GM12878 (cell line): ENCODE data around the gene COMT. TPM values are rescaled to one million over a fixed set of nuclear protein-coding genes. Genes with fewer than 3 reads are reported as not detected.

ENCODE experiments used
- ATAC-seq: fragments of 200-7000 bp; cut with Tn5 transposase; 3 replicates; pipeline ENCODE4 v1.9.1; 2020; ENCODE audit warnings: mild to moderate bottlenecking, moderate library complexity
- BruUV-seq: library from RNA; stranded (reverse); fragments of 400-500 nt; replicated peaks from 2 replicates; lab custom pipeline; 2021; lab: Mats Ljungman, UMichigan
- CTCF ChIA-PET: fragments of 300-600 bp; sonication (Branson Sonifier 250); formaldehyde crosslinking; extraction: SDS; loops from one replicate; lab custom pipeline; 2021; ENCODE audit warnings: inconsistent platforms; lab: Yijun Ruan, JAX
- POLR2A ChIA-PET: fragments of 350-600 bp; formaldehyde crosslinking; extraction: SDS; loops from one replicate; lab custom pipeline; 2021; ENCODE audit warnings: inconsistent platforms; lab: Charles Lee
- RAD21 ChIA-PET: fragments of 300-600 bp; sonication (Branson Sonifier 250); formaldehyde crosslinking; loops from one replicate; lab custom pipeline; 2023; ENCODE audit warnings: antibody characterized with exemption; ENCODE audit not compliant: unreplicated experiment; lab: Charles Lee
- SMC1A ChIA-PET: fragments of 300-600 bp; sonication (Branson Sonifier 250); formaldehyde crosslinking; loops from one replicate; lab custom pipeline; 2023; ENCODE audit not compliant: unreplicated experiment, uncharacterized antibody; lab: Charles Lee
- DNase-seq: peaks from one replicate; pipeline ENCODE4 v3.0.0-alpha.2; 2011; ENCODE audit warnings: low read depth, low spot score
- FAIRE-seq: peaks from 3 replicates; lab custom pipeline; 2011; peaks lifted over from hg19 to GRCh38; lab: Jason Lieb, UNC
- H2AFZ ChIP-seq: 2 replicates; pipeline ENCODE4 v1.6.0; 2011; ENCODE audit warnings: low read depth, low read length, control low read depth; ENCODE audit not compliant: control insufficient read depth
- H3K27ac ChIP-seq: 2 replicates; pipeline ENCODE4 v1.5.1; 2011; ENCODE audit warnings: control low read depth; ENCODE audit not compliant: control insufficient read depth, insufficient read depth
- H3K27me3 ChIP-seq, 2 experiments: replicated peaks in 1 of 2; 2 replicates each; pipeline versions ENCODE4 v1.6.0 to v1.6.1; 2011; ENCODE audit warnings: low read length in 1 of 2; ENCODE audit not compliant: control insufficient read depth in 2 of 2, insufficient read depth in 2 of 2
- H3K36me3 ChIP-seq, 2 experiments: 2 replicates each; pipeline ENCODE4 v1.5.1; 2011; ENCODE audit warnings: low read length in 1 of 2; ENCODE audit not compliant: control insufficient read depth in 2 of 2, insufficient read depth in 2 of 2
- H3K4me1 ChIP-seq: 2 replicates; pipeline ENCODE4 v1.6.1; 2011; ENCODE audit warnings: mild to moderate bottlenecking, low read length, moderate library complexity, mixed read lengths; ENCODE audit not compliant: control insufficient read depth, insufficient read depth
- H3K4me2 ChIP-seq: 2 replicates; pipeline ENCODE4 v1.6.0; 2011; ENCODE audit warnings: control low read depth; ENCODE audit not compliant: control insufficient read depth, insufficient read depth
- H3K4me3 ChIP-seq: fragments of 200-600 bp; sonication (generic); 2 replicates; pipeline ENCODE4 v1.5.1; 2016
- H3K79me2 ChIP-seq: 2 replicates; pipeline ENCODE4 v1.6.0; 2011; ENCODE audit warnings: low read length; ENCODE audit not compliant: control insufficient read depth, insufficient read depth
- H3K9ac ChIP-seq: 2 replicates; pipeline ENCODE4 v1.8.0; 2011; ENCODE audit warnings: low read length, control low read depth, mixed read lengths; ENCODE audit not compliant: control insufficient read depth, insufficient read depth
- H3K9me3 ChIP-seq: replicated peaks from 3 replicates; pipeline ENCODE4 v1.5.1; 2011; ENCODE audit warnings: mild to moderate bottlenecking, low read length; ENCODE audit not compliant: control insufficient read depth, insufficient read depth
- H4K20me1 ChIP-seq: 2 replicates; pipeline ENCODE4 v1.6.0; 2011; ENCODE audit not compliant: control insufficient read depth, insufficient read depth
- ATF7 ChIP-seq: fragments of 450-650 bp; IDR thresholded peaks from 2 replicates; pipeline ENCODE4 v1.6.1; 2016; ENCODE audit warnings: low read depth, mild to moderate bottlenecking
- BMI1 ChIP-seq: fragments of 450-650 bp; IDR thresholded peaks from 2 replicates; pipeline ENCODE4 v1.6.1; 2016; ENCODE audit warnings: mild to moderate bottlenecking, moderate library complexity, borderline replicate concordance
- CEBPB ChIP-seq, 2 experiments: fragments of 150-350 bp in 1 of 2; IDR thresholded peaks; 2 replicates each; pipeline ENCODE4 v1.6.1; 2012 to 2014; ENCODE audit warnings: low read depth in 2 of 2, low read length in 2 of 2, borderline replicate concordance in 1 of 2, inconsistent platforms in 1 of 2
- E2F4 ChIP-seq: IDR thresholded peaks from 2 replicates; pipeline ENCODE4 v1.6.1; 2012; ENCODE audit warnings: low read depth, low read length, improper control_type of control experiment
- EP300 ChIP-seq, 2 experiments: fragments of 150-350 bp in 1 of 2; IDR thresholded peaks; 2 replicates each; pipeline ENCODE4 v1.6.1; 2011 to 2012; ENCODE audit warnings: low read depth in 2 of 2, low read length in 2 of 2, borderline replicate concordance in 1 of 2, improper control_type of control experiment in 1 of 2, inconsistent platforms in 1 of 2; ENCODE audit not compliant: control insufficient read depth in 1 of 2
- FOXK2 ChIP-seq: fragments of 450-650 bp; IDR thresholded peaks from 2 replicates; pipeline ENCODE4 v1.6.1; 2017; ENCODE audit warnings: mild to moderate bottlenecking, moderate library complexity
- FOXM1 ChIP-seq: IDR thresholded peaks from 2 replicates; pipeline ENCODE4 v1.6.1; 2012; ENCODE audit warnings: low read depth, mild to moderate bottlenecking, inconsistent platforms, low read length, moderate library complexity
- NFIC ChIP-seq: IDR thresholded peaks from 2 replicates; pipeline ENCODE4 v1.6.1; 2012; ENCODE audit warnings: low read depth, mild to moderate bottlenecking, inconsistent platforms, low read length, moderate library complexity
- REST ChIP-seq: IDR thresholded peaks from 2 replicates; pipeline ENCODE4 v1.6.1; 2012; ENCODE audit warnings: mild to moderate bottlenecking, low read depth, low read length
- SRF ChIP-seq, 2 experiments: IDR thresholded peaks; 2 replicates each; pipeline ENCODE4 v1.6.1; 2011; ENCODE audit warnings: low read depth in 2 of 2, low read length in 2 of 2, mild to moderate bottlenecking in 1 of 2, moderate library complexity in 1 of 2
- SUPT20H ChIP-seq: IDR thresholded peaks from 2 replicates; pipeline ENCODE4 v1.6.1; 2011; ENCODE audit warnings: low read depth, mild to moderate bottlenecking, low read length, moderate library complexity, borderline replicate concordance; ENCODE audit not compliant: control insufficient read depth
- ZNF217 ChIP-seq: fragments of 450-650 bp; IDR thresholded peaks from 2 replicates; pipeline ENCODE4 v1.6.1; 2017; ENCODE audit warnings: antibody characterized with exemption, mild to moderate bottlenecking
- ZNF24 ChIP-seq: fragments of 450-650 bp; IDR thresholded peaks from 2 replicates; pipeline ENCODE4 v1.6.1; 2017; ENCODE audit warnings: antibody characterized with exemption, mild to moderate bottlenecking
- WGBS: methylation state at CpG from one replicate; pipeline ENCODE4 v1.1.6; 2016; ENCODE audit warnings: low lambda C conversion rate; ENCODE audit not compliant: insufficient replicate concordance, insufficient coverage; ENCODE audit errors: missing lambda C conversion rate; 5-methylcytosine and 5-hydroxymethylcytosine counted together
- in situ Hi-C: fragments of 300-500 bp; cut with MboI; formaldehyde crosslinking; loops from 9 replicates; pipeline ENCODE4 v1.14.3; 2018; ENCODE audit warnings: mixed read lengths
- intact Hi-C: fragments of 100-400 bp; cut with micrococcal nuclease; formaldehyde crosslinking; loops from one replicate; pipeline ENCODE4 v1.14.2; 2022; ENCODE audit not compliant: unreplicated experiment
- polyA plus RNA-seq, 11 experiments: library from polyadenylated mRNA; depleted of rRNA in 4 of 11; unstranded in 6 of 11; stranded (reverse) in 5 of 11; fragments of >200 nt; fragmentation: Nextera tagmentation in 4 of 11; fragmentation: Illumina TruSeq in 1 of 11; extraction: Ambion mirVana in 4 of 11; extraction: Trizol in 1 of 11; gene quantifications; 1 replicate in 1 of 11; 2 replicates in 10 of 11; pipeline versions ENCODE4 v1.2.1 to v1.2.3, GENCODE V29; 2011 to 2016; ENCODE audit warnings: inconsistent platforms in 2 of 11, missing spikeins in 2 of 11, low read depth in 1 of 11
- total RNA-seq, 4 experiments: library from RNA; depleted of rRNA in 3 of 4; stranded (reverse); fragments of >200 nt in 3 of 4; fragmentation: Illumina TruSeq in 1 of 4; extraction: Trizol in 1 of 4; gene quantifications; 2 replicates each; pipeline versions ENCODE4 v1.2.1 to v1.2.3, GENCODE V29; 2013 to 2021

COMT gene
- total and polyA plus RNA-seq, 10 of the 15 experiments (the other 5 are each of a cell fraction or from before 2014, with no cell fraction given), result 4.5 to 152 (median 66.1) TPM

DNA sequence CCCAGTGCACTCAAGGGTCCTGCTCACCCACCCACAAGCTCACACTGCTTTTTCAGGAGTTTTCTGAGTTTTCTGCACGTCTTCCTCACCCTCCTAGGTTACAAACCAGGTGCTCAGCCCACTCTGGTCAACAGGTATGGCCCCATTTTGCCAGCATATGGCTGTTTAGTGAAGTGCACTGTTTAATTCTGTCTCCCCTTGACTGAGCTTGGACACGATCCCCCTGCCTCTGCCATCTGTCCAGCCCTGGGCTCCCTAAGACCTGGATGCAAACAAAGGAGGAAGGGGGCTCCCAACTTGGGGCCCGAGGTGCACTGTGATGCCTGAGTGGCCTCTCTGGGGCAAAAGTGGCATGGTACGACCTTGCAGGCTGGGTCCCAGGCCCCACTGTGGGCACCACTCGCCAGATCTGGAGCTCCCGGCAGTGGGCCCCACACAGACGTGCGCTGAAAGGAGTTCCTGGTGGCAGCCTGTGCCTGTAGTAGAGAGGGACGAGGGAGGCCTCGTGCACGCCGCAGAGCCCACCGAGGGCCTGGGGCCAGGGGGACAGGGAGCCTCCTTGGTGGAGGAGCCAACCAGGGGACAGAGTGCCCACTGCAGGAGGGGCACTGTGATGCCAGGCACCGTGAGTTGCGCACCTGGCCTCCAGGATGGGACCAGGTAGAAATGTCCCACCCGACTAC is 37.3 kb upstream of the COMT start:
- no TSS peak for BruUV-seq
- 69% methylated on average over 16 of the region's 16 CpGs for WGBS

GRCh38 chr22:19904935-19905334 is 36.6 kb upstream of the COMT start:
- ChIA-PET CTCF (interaction anchor here (0.7 kb wide), 1 partner anchor 175 kb away, joined by 3 read pairs; no protein-coding TSS in a partner anchor), POLR2A (no interaction called here), SMC1A (no interaction called here), RAD21 (no interaction called here)
- H3K79me2 ChIP-seq, result no peaks in the 10 kb centered on the region
- DNase-seq, result no peak
- H3K27me3 ChIP-seq, result no peaks in the 10 kb centered on the region
- no peak for ATAC-seq
- 76% methylated on average over 7 of the region's 7 CpGs for WGBS
- no peak overlapping the region for H3K27ac ChIP-seq
- in situ Hi-C loops (no loop called here), intact Hi-C loops (no loop called here)
- H3K4me3 ChIP-seq, result no peak overlapping the region
- no peaks in the 10 kb centered on the region for H4K20me1 ChIP-seq
- TF ChIP-seq NFIC (no peak), ATF7 (no peak), REST (no peak), SRF (IDR thresholded peaks at IDR 0.05; ENCODE audit: low read depth in 2 of 2, low read length in 2 of 2) (no peak), E2F4 (no peak), BMI1 (no peak), FOXM1 (no peak), SUPT20H (no peak), ZNF24 (no peak), EP300 (IDR thresholded peaks at IDR 0.05; ENCODE audit: borderline replicate concordance in 1 of 2, control insufficient read depth in 1 of 2, low read depth in 2 of 2, low read length in 2 of 2) (no peak)
- no peak for FAIRE-seq
- no peak overlapping the region for H3K9ac ChIP-seq
- no peaks in the 10 kb centered on the region; the same call in 1 of the 2 replicates for H3K4me1 ChIP-seq
- H2AFZ ChIP-seq, result no peak overlapping the region
- BruUV-seq, result no TSS peak
- H3K9me3 ChIP-seq, result no peaks in the 10 kb centered on the region
- no peak overlapping the region for H3K4me2 ChIP-seq
- no peaks in the 10 kb centered on the region; a peak in 1 of 4 replicates for H3K36me3 ChIP-seq

More for the DNA sequence above, 37.3 kb upstream of the COMT start:
- no peak for ATAC-seq
- intact Hi-C loops (no loop called here), in situ Hi-C loops (no loop called here)
- no peak for FAIRE-seq
- Histone ChIP-seq H3K9ac (no peak overlapping the region), H3K4me3 (no peak overlapping the region), H3K79me2 (no peaks in the 10 kb centered on the region), H3K36me3 (no peaks in the 10 kb centered on the region; a peak in 1 of 4 replicates), H3K4me1 (no peaks in the 10 kb centered on the region), H3K27me3 (no peaks in the 10 kb centered on the region), H3K27ac (no peak overlapping the region), H3K4me2 (no peak overlapping the region), H4K20me1 (no peaks in the 10 kb centered on the region), H3K9me3 (no peaks in the 10 kb centered on the region), H2AFZ (no peak overlapping the region)
- CTCF ChIA-PET, result interaction anchor here (0.7 kb wide), 1 partner anchor 174 kb away, joined by 3 read pairs; no protein-coding TSS in a partner anchor
- POLR2A ChIA-PET, result no interaction called here
- SMC1A ChIA-PET, result no interaction called here
- no peak for TF ChIP-seq ZNF217
- TF ChIP-seq CEBPB (IDR thresholded peaks at IDR 0.05; ENCODE audit: borderline replicate concordance in 1 of 2, low read depth in 2 of 2, low read length in 2 of 2), result no peak
- TF ChIP-seq FOXK2, result no peak
- DNase-seq, result no peak
- RAD21 ChIA-PET, result no interaction called here
